Measurements from ENCODE around the gene MPZL2.

GRCh38 chr11:118217575-118217974 lies 46.5 kb downstream of the MPZL2 start:
- TF ChIP-seq CTCF (IDR thresholded peaks at IDR 0.05; ENCODE audit: low read length) = no peak
- TF ChIP-seq EZH2 (IDR thresholded peaks at IDR 0.05; ENCODE audit: borderline replicate concordance, low read length) = no peak
